Limb (tissue), 2 donors: Measurements from ENCODE around the gene RHBDD2.

Experiments
- DNase-seq, 2 donors: peaks; one replicate each; pipeline ENCODE4 v3.0.0-alpha.2; 2016; ENCODE audit errors: extremely low spot score in 2 of 2

RHBDD2 gene

DNA sequence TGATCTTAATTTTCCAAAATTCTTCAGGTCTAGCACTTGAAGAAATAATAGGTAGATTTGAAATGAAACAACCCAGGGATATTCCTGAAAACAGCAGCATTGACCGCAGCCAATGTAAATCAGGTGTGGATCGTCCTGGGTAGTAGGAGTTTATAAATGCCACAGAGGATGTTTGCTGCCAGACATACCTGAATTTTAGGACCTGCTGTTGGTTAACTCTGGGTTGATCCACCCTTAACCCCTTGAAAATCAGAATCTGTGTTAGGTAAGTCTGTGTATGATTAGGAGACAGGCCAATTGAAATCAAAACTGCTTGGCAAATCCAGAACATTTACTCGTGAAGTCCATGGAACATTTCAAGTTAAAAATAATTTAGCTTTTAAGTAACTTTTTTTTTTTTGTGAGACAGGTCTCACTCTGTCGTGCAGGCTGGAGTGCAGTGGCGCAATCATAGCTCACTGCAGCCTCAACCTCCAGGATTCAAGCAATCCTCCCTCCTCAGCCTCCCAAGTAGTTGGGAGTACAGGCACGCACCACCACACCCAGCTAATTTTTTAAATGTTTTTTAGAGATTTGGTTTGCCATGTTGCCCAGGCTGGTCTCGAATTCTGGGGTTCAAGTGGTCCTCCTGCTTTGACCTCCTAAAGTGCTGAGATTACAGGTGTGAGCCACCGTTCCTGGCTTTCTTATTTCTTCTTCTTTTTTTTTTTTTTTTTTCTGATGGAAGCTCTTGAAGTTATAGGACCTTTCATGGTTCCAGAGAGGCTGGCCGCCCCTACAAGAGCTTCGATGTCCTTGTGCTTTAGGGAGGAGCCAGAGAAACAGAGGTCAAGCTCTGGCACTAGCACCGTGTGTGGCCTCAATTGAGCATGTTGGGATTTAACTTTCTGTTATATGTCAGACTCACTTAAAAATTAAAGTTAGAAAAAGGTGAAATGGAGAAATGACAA is 38.1 kb downstream of the RHBDD2 start:
- no peak for DNase-seq

DNA sequence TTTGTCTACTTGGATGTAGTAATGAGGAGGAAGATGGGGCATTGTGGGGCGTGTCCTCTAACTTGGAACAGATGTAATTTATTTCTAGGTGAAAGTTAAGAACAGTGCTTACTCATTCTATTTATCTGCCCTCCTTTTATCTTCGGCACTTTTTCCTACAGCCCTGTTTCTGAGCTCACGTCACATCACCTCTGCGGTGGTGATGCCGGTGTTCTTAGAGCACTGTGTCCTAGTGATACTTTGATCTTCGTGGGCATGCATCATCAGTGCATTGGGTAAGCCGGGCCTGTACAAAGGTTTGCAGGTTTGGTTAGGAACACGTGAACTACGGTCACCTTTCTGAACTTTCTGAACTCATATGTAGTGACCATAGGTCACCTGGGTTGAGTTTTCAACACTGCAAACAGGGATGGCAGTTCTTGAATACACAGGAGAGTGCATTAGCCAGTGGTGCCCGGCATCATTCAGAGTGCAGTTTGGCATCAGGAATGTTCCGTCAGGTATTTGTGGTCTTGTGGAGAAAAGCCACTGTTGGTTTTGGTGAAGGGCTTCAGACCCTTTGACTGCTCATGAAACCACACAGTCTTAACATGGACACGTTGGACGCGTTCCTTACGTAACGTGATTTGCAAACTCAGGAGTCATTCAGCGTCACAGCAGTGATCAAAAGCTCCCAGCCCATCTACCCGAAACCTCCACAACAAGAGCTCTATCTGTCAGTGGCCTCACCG is 41.8 kb downstream of the RHBDD2 start:
- no peak for DNase-seq

DNA sequence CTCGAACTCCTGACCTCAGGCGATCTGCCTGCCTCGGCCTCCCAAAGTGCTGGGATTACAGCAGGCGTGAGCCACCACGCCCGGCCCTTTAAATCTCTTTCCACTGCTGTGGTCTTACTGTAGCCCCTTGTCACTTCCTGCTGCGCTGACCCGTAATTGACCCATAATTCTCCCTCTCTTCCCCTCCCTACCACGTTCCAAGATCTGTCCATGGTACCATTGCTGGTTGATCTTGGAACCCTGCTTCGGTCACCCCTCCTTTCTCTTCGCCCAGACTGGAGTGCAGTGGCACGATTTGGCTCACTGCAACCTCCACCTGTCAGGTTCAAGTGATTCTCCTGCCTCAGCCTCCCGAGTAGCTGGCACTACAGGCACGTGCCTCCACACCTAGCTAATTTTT is 42.6 kb downstream of the RHBDD2 start:
- DNase-seq = no peak

DNA sequence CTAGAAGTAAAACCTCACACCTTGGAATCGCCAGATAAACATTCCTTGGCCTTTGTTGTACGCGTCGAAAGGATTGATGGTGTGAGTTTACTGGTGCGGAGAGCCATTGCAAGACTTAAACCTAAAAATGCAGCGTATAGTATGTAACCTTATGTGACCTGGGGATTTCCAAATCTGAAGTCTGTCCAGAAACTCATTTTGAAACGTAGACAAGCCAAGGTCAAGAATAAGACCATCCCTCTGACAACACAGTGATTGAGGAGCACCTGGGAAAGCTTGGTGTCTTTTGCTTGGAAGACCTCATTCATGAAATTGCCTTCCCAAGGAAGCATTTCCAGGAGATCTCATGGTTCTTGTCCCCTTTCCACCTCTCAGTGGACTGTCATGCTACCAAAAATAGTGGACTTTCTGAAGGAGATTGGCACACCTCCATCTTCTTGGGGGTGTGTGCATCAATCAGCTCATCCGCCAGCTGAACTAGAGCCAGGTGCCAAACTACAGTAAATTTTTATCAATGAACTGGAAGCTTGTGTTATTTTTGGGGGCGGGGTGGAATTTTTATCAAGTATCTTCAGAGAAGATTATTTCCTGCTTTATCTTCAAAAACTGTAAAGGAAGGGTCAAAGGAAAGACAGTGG is 44.3 kb downstream of the RHBDD2 start:
- no peak for DNase-seq

DNA sequence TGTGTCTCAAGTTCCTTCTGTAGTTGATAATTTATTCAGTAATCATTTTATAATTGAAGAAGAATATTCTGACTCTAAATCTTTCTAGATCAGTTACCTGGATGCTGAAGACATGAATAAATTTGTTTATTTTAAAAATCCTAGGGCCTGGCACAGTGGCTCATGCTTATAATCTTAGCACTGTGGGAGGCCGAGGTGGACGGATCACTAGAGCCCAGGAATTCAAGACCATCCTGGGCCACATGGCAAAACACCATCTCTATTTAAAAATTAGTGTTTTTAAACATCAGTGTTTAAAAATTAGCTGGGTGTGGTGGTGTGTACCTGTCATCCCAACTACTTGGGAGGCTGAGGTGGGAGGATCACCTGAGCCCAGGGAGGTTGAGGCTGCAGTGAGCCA is 45.4 kb downstream of the RHBDD2 start:
- no peak for DNase-seq

DNA sequence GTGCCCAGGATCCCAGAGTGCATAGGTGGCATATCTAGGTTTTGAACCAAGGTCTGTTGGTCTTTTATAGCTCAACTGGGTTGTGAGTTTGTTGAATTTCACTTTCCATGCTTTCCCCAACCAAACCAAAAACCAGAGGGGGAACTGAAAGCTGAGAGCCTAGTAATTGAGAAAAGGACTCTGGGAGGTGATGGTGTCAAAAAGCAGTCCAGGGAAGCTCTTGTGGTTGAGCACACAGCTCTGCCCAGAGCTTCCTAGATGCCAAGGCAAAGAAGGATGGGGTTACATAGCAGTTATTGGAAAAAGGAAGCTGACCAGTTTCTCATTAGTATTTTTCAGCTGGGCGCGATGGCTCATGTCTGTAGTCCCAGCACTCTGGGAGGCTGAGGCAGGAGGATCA is 46.1 kb downstream of the RHBDD2 start:
- DNase-seq = no peak

DNA sequence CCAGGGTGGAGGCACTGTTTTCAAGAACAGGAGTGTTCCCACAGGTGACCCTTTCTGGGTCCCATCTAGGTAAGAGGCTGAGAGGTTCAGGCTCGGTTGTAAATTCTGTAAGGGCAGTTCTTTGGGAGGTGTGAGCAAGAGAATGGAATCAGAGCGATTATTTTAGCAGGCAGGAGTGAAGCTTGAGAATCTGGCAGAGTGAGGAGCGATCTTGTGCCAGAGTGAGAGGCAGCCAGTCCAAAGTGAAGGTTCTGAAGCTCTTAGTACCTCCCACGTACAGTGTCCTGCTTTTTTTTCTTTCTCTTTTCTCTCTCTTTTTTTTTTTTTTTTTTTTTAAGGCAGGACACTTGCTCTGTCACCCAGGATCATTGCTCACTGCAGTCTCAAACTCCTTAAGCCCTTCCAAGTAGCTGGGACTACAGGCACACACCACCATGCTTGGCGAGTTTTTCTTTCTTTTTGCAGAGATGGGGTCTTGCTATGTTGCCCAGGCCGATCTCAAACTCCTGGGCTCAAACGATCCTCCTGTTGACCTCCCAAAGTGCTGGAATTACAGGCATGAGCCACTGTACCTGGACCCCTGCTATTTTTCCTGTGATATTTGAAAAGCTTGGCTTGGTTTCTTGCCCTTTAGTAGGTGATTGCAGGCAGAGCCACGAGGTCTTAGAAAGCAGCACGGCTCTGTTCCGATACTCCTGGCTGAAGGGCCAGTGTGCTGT is 47.0 kb downstream of the RHBDD2 start:
- no peak for DNase-seq

DNA sequence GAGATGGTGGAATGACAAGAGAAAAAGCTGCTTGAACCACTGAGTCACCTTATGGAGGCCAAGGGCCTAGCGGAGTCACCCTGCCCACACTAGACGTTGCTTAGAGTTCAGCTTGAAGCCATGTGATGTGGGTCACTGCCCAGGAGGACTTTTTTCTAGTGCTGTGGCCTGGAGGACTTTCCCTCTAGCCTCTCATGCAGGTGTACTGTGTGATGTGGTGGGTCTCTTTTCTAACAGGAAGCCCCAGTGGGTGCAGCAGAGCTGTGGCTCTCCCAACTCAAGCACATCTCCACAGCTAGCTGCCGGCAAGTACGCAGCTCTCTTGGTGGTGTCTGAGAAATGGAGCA is 49.7 kb downstream of the RHBDD2 start:
- DNase-seq = no peak

DNA sequence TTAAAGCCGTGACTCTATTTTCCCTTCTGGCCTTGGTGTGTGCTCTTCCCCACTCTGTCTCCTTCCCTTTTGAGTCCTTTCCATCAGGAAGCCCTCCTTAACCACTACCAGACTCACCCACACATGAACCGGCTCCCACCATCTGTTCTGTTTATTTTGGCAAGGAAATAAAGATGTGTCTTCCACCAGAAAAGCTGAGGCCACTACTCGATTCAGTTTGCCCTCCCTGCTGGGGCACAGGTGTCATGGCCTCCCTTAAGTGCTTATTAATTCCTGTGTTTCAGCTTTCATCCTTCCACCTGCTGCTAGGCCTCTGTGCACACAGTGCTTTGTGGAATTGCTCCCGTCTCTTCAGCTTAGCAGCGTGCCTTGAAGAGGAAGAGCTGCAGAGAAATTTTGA is 52.8 kb downstream of the RHBDD2 start:
- no peak for DNase-seq

DNA sequence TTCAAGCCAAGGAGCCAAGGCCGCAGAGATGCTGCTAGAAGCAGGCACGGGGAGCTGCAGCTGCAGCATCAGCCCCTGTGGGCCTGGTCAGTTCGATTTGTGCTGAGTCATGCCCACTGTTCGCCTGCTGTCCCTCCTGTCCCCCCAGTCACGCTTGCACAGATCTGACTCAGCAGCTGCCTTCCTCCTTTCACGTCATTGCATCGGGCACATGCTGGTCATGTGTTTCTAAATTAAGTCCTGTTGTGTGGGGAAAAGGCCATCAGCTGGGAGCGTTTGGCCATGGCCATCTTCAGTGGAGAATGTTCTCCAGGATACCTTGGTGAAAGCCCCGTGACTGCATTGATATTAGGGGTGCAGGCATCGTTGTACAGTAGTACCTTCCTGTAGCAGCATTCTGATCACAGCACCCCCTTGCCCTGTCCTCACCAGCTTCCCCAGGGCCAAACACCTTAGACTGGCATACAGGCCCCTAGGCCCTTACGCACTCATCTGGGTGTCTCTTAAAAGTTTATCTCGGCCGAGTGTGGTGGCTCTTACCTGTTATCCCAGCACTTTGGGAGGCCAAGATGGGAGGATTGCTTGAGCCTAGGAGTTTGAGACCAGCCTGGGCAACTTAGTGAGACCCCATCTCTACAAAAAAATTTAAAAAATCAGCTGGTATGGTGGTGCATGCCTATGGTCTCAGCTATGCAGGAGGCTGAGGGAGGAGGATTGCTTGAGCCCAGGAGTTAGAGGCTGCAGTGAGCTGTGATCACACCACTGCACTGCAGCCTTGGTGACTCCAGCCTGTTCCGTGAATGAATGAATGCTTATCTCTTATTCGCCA is 59.3 kb downstream of the RHBDD2 start:
- no peak for DNase-seq
